SU-DHL-6 (cell line): ENCODE measurements around the gene IFT27.
A peak's percentile ranks its signal among the peaks of the same experiment; 100 is the strongest.

ENCODE experiments used
- H2AFZ ChIP-seq: fragments of 200-600 bp; sonication (generic); 2 replicates; pipeline ENCODE4 v1.6.1; 2014; ENCODE audit warnings: low read depth, mild to moderate bottlenecking, moderate library complexity, mixed read lengths, antibody characterized with exemption, low read length; ENCODE audit not compliant: severe bottlenecking
- H3F3A ChIP-seq: fragments of 200-600 bp; shearing (Covaris generic); 2 replicates; pipeline ENCODE4 v1.6.0; 2016; ENCODE audit warnings: antibody characterized with exemption, mild to moderate bottlenecking; ENCODE audit not compliant: insufficient read depth
- H3K27ac ChIP-seq: fragments of 200-600 bp; sonication (generic); 2 replicates; pipeline ENCODE4 v1.5.1; 2016; ENCODE audit warnings: low read depth, mild to moderate bottlenecking, low read length, moderate library complexity, mixed read lengths
- H3K27me3 ChIP-seq: fragments of 200-600 bp; sonication (generic), shearing (Covaris generic); 2 replicates; pipeline ENCODE4 v1.6.0; 2014; ENCODE audit warnings: mild to moderate bottlenecking, low read length
- H3K36me3 ChIP-seq: fragments of 200-600 bp; sonication (generic); 2 replicates; pipeline ENCODE4 v1.6.1; 2014; ENCODE audit warnings: mild to moderate bottlenecking, low read length, mixed read lengths
- H3K4me2 ChIP-seq: fragments of 300-600, 200-600 bp; shearing (Covaris generic), sonication (generic); 2 replicates; pipeline ENCODE4 v1.6.0; 2014; ENCODE audit warnings: low read length, low read depth, mild to moderate bottlenecking; ENCODE audit not compliant: poor library complexity, severe bottlenecking
- H3K4me3 ChIP-seq: fragments of 200-600 bp; sonication (generic); 2 replicates; pipeline ENCODE4 v1.5.1; 2014; ENCODE audit warnings: antibody characterized with exemption, low read length, mild to moderate bottlenecking, mixed read lengths; ENCODE audit not compliant: insufficient read depth, poor library complexity, severe bottlenecking
- H3K79me2 ChIP-seq: fragments of 200-600 bp; sonication (generic); 2 replicates; pipeline ENCODE4 v1.6.1; 2014; ENCODE audit warnings: mild to moderate bottlenecking, low read length, moderate library complexity; ENCODE audit not compliant: insufficient read depth
- H3K9ac ChIP-seq: fragments of 200-600 bp; sonication (generic); 2 replicates; pipeline ENCODE4 v1.7.0; 2014; ENCODE audit warnings: mild to moderate bottlenecking, low read length
- H3K9me2 ChIP-seq: fragments of 200-600 bp; sonication (generic); replicated peaks from 2 replicates; pipeline ENCODE4 v1.6.1; 2014; ENCODE audit warnings: low read length; ENCODE audit not compliant: insufficient read depth
- H3K9me3 ChIP-seq: fragments of 200-600 bp; sonication (generic); 2 replicates; pipeline ENCODE4 v1.6.1; 2014; ENCODE audit warnings: low read length, mixed read lengths; ENCODE audit not compliant: insufficient read depth
- H4K20me1 ChIP-seq: fragments of 200-600 bp; sonication (generic); 2 replicates; pipeline ENCODE4 v1.6.1; 2014; ENCODE audit warnings: low read depth, mild to moderate bottlenecking, antibody characterized with exemption, low read length, moderate library complexity, mixed read lengths
- CTCF ChIP-seq: fragments of 200-600 bp; sonication (generic); IDR thresholded peaks from one replicate; pipeline ENCODE4 v1.5.1; 2017; ENCODE audit warnings: antibody characterized with exemption, mild to moderate bottlenecking, low read length, moderate library complexity; ENCODE audit not compliant: insufficient read depth, poor library complexity, severe bottlenecking
- EZH2phosphoT487 ChIP-seq: fragments of 200-600 bp; sonication (generic), shearing (Covaris generic); conservative IDR thresholded peaks from 2 replicates; pipeline ENCODE4 v1.6.1; 2018; ENCODE audit warnings: mild to moderate bottlenecking, antibody characterized with exemption, low read length, moderate library complexity, mixed read lengths

The IFT27 gene

GRCh38 chr22:36758792-36759271 is 17.1 kb downstream of the IFT27 start:
- Histone ChIP-seq H3K4me3 (no peak overlapping the region), H3K9me2 (no peaks in the 10 kb centered on the region), H3K36me3 (no peaks in the 10 kb centered on the region), H3K9me3 (no peaks in the 10 kb centered on the region), H3K79me2 (no peaks in the 10 kb centered on the region), H3K9ac (no peak overlapping the region), H4K20me1 (no peaks in the 10 kb centered on the region), H3K4me2 (no peak overlapping the region), H2AFZ (no peak overlapping the region), H3F3A (no peaks in the 10 kb centered on the region), H3K27ac (no peak overlapping the region), H3K27me3 (no peaks in the 10 kb centered on the region)
- TF ChIP-seq EZH2phosphoT487 (no peak), CTCF (no peak)

GRCh38 chr22:36757668-36758211 is 18.2 kb downstream of the IFT27 start:
- no peak overlapping the region for H3K9ac ChIP-seq
- no peaks in the 10 kb centered on the region for H3F3A ChIP-seq
- no peaks in the 10 kb centered on the region for H3K9me2 ChIP-seq
- H4K20me1 ChIP-seq, result no peaks in the 10 kb centered on the region
- H3K27me3 ChIP-seq, result no peaks in the 10 kb centered on the region
- TF ChIP-seq EZH2phosphoT487 (no peak), CTCF (peak; percentile 74)
- H3K9me3 ChIP-seq, result no peaks in the 10 kb centered on the region
- no peaks in the 10 kb centered on the region for H3K79me2 ChIP-seq
- H3K36me3 ChIP-seq, result no peaks in the 10 kb centered on the region
- no peak overlapping the region for H2AFZ ChIP-seq
- H3K4me3 ChIP-seq, result no peak overlapping the region
- H3K4me2 ChIP-seq, result no peak overlapping the region
- no peak overlapping the region for H3K27ac ChIP-seq

- Histone ChIP-seq H3K4me2 (no peak overlapping the region), H3F3A (no peaks in the 10 kb centered on the region), H3K27me3 (no peaks in the 10 kb centered on the region), H3K4me3 (no peak overlapping the region), H2AFZ (no peak overlapping the region), H3K9me3 (no peaks in the 10 kb centered on the region), H3K9ac (no peak overlapping the region), H3K36me3 (no peaks in the 10 kb centered on the region), H4K20me1 (no peaks in the 10 kb centered on the region), H3K9me2 (no peaks in the 10 kb centered on the region), H3K79me2 (no peaks in the 10 kb centered on the region), H3K27ac (no peak overlapping the region)
- TF ChIP-seq CTCF (no peak), EZH2phosphoT487 (no peak)
Measured at GRCh38 chr22:36756746-36757655, 18.9 kb downstream of the IFT27 start.
